Omental fat pad (tissue), 4 donors: ENCODE measurements around the gene SORCS2. TPM values are rescaled to one million over a fixed set of nuclear protein-coding genes. Genes with fewer than 3 reads are reported as not detected.

ENCODE experiments used
- ATAC-seq: fragments of 150-250 bp; one replicate; pipeline ENCODE4 v1.9.1; 2016; ENCODE audit warnings: mild to moderate bottlenecking, moderate library complexity; ENCODE audit not compliant: low FRiP score
- DNase-seq: peaks from one replicate; pipeline ENCODE4 v3.0.0-alpha.2; 2019; ENCODE audit warnings: low spot score
- CTCF ChIP-seq, 3 donors: fragments of 450-650 bp; IDR thresholded peaks; one replicate each; pipeline ENCODE4 v1.5.1; 2016 to 2017; ENCODE audit warnings: antibody characterized with exemption in 3 of 3, mild to moderate bottlenecking in 3 of 3, moderate library complexity in 2 of 3
- total RNA-seq, 4 donors: library from RNA; depleted of rRNA; stranded (reverse); fragments of >200 nt; gene quantifications; one replicate each; pipeline ENCODE4 v1.1.0, GENCODE V29; 2016

The SORCS2 gene
- total RNA-seq, 4 donors from 2014 or later, result 0.63 to 4.6 (median 1.2) TPM

- DNase-seq (no peak), ATAC-seq (no peak)
- no peak for TF ChIP-seq CTCF (IDR thresholded peaks at IDR 0.05)
Measured at GRCh38 chr4:7631288-7632014, 439.1 kb downstream of the SORCS2 start.

- DNase-seq (no peak), ATAC-seq (no peak)
- no peak for TF ChIP-seq CTCF (IDR thresholded peaks at IDR 0.05)
Measured at GRCh38 chr4:7632341-7632740, 440.0 kb downstream of the SORCS2 start.

- DNase-seq (no peak), ATAC-seq (no peak)
- no peak for TF ChIP-seq CTCF (IDR thresholded peaks at IDR 0.05)
Measured at GRCh38 chr4:7632971-7633370, 440.6 kb downstream of the SORCS2 start.

GRCh38 chr4:7634661-7635251, 442.4 kb downstream of the SORCS2 start:
- ATAC-seq (no peak), DNase-seq (no peak)
- no peak for TF ChIP-seq CTCF (IDR thresholded peaks at IDR 0.05)

- no peak for ATAC-seq
- no peak for TF ChIP-seq CTCF (IDR thresholded peaks at IDR 0.05)
Measured at GRCh38 chr4:7635445-7636239, 443.3 kb downstream of the SORCS2 start.

GRCh38 chr4:7636240-7636508, 443.8 kb downstream of the SORCS2 start:
- no peak for DNase-seq
- TF ChIP-seq CTCF (IDR thresholded peaks at IDR 0.05), result no peak

More at GRCh38 chr4:7635445-7636239, 443.3 kb downstream of the SORCS2 start:
- no peak for DNase-seq

More at GRCh38 chr4:7636240-7636508, 443.8 kb downstream of the SORCS2 start:
- ATAC-seq, result no peak
